Subcutaneous adipose tissue (tissue), 4 donors: Measurements from ENCODE around the gene DET1. TPM values are rescaled to one million over a fixed set of nuclear protein-coding genes. Genes with fewer than 3 reads are reported as not detected.

Experiments
- CTCF ChIP-seq: fragments of 450-650 bp; IDR thresholded peaks from one replicate; pipeline ENCODE4 v1.5.1; 2016; ENCODE audit warnings: low read depth, mild to moderate bottlenecking, control low read depth, antibody characterized with exemption, moderate library complexity
- total RNA-seq, 4 donors: library from RNA; depleted of rRNA; stranded (reverse); fragments of >200 nt; gene quantifications; one replicate each; pipeline ENCODE4 v1.1.0, GENCODE V29; 2016

DET1 gene
- total RNA-seq, 4 donors from 2014 or later, result 6.5 to 10.5 (median 7.0) TPM

DNA sequence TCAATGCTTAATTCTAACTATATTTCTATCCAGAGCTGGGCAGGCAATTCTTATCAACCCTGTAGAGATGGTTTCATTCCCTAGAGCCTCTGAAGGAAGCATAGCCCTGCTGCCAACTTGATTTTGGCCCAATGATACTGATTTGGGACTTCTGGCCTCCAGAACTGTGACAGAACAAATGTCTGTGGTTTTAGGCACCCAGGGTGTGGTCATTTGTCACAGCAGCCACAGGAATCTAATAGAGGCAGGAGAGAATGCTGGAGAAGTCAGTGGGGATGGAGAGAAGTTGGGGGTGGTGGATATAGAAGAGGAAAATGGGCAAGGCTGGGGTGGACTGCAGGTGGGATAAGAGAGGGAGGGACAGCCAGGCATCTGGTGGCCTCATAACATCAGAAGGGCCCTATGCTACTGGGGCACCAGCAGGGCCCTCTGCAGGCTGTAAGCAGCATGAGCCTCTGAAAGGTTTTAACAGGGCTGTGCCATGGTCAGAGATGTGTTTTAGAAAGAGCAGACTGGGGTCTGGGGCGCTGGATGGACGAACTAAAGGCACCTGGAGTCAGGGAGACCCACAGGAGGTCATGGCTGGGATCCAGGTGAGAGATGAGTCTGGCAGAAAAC is 59.2 kb downstream of the DET1 start:
- TF ChIP-seq CTCF, result no peak

DNA sequence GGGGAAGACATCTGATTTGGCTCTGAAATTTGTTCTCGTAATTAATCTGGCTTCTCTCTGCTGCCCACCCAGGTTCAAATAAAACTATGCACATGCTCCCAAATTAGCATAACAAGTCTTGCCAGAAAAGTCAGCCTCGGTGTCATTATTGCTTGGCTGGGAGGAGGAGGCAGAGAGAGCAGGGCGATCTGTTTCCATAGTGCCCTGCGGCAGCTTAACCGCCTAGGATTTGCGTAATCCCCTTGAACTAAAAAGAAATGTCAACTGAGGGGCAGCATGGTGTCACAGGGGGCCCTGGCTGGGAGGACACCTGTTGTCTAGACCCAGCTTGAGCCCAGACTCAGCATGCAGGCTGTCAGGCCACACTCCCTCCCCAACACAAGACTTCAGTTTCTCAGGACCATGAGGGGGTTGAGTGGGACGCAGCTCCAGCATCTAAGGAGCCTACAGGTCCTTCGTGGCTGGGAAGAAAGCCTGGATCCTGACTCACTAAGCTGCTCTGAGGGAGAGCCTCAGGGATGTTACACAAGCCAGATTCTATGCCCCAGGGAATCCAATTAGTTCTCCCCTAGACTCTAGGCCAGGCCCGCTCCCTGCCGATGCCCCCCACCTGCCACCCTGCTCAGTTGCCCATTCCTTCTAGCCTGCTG is 61.7 kb downstream of the DET1 start:
- TF ChIP-seq CTCF, result no peak

DNA sequence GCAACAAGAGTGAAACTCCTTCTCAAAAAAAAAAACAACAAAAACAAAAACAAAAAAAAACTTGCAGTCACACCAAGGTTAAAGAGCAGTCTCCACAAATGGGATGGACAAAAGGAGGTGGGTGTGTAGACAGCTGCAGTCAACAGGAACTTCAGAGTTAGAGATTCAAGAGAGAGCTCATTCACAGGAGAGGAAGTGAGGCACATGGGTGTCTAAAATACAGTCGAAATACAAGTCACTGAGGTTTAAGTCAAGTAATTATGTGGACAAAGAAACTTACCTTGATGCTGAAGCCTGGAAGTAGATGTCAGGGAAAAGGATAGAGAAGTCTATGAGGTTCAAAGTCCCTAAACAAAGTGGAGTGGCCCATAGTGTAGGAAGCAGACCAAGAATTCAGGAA is 64.2 kb downstream of the DET1 start:
- no peak for TF ChIP-seq CTCF

DNA sequence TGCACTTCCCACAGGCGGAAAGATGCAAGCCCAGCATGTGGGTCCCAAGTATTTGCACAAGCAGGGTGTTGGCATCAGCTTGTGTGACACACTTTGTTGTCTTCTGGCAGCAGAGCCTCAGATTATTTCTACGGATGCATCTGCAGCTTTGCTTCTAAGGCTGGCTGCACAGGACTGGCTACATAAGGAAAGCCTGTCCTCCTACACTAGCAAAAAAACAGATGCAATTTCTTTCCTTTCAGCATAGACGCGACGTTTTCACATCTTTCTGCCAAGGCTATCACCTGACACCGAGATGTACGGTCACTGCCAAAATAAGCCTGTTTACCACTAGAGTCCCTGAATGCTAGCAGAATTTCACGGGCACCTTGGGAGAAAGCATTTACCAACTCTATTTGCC is 65.5 kb downstream of the DET1 start:
- TF ChIP-seq CTCF, result no peak

GRCh38 chr15:88479169-88479568 is 67.3 kb downstream of the DET1 start:
- TF ChIP-seq CTCF, result no peak

- no peak for TF ChIP-seq CTCF
Measured at GRCh38 chr15:88477904-88478303, 68.6 kb downstream of the DET1 start.

- no peak for TF ChIP-seq CTCF
Measured at GRCh38 chr15:88477126-88477525, 69.4 kb downstream of the DET1 start.
